SK-N-SH (cell line): ENCODE measurements around the gene SRD5A3. TPM values are rescaled to one million over a fixed set of nuclear protein-coding genes. Genes with fewer than 3 reads are reported as not detected.

ENCODE experiments used
- CTCF ChIA-PET: fragments of 300-600, 350-600 bp; formaldehyde crosslinking; extraction: SDS; loops from one replicate; lab custom pipeline; 2021; lab: Yijun Ruan, JAX
- POLR2A ChIA-PET: fragments of 350-600 bp; sonication (Branson Sonifier 250); formaldehyde crosslinking; extraction: SDS; loops from one replicate; lab custom pipeline; 2020; ENCODE audit warnings: antibody characterized with exemption, inconsistent platforms; lab: Yijun Ruan, JAX
- DNase-seq: peaks from one replicate; pipeline ENCODE4 v3.0.0; 2012
- H2AFZ ChIP-seq: fragments of 200-600 bp; sonication (generic); 2 replicates; pipeline ENCODE4 v1.8.1; 2016; ENCODE audit warnings: antibody characterized with exemption, mild to moderate bottlenecking, low read depth
- H3F3A ChIP-seq: fragments of 200-600 bp; sonication (generic); replicated peaks from 2 replicates; pipeline ENCODE3; 2016; ENCODE audit warnings: antibody characterized with exemption, mild to moderate bottlenecking; ENCODE audit not compliant: insufficient read depth
- H3K27ac ChIP-seq, 2 experiments: fragments of 200-500 bp in 1 of 2; fragments of 200-600 bp in 1 of 2; sonication (Bioruptor generic) in 1 of 2; sonication (generic), shearing (Covaris generic) in 1 of 2; 2 replicates each; pipeline versions ENCODE4 v1.5.1 to v1.6.1; 2014 to 2016; ENCODE audit warnings: low read depth in 2 of 2, inconsistent platforms in 1 of 2, low read length in 1 of 2, mild to moderate bottlenecking in 1 of 2, mixed read lengths in 1 of 2
- H3K27me3 ChIP-seq: fragments of 200-600 bp; sonication (generic), shearing (Covaris generic); 2 replicates; pipeline ENCODE4 v1.6.1; 2016; ENCODE audit warnings: mixed run types; ENCODE audit not compliant: insufficient read depth
- H3K36me3 ChIP-seq, 2 experiments: fragments of 200-500 bp in 1 of 2; fragments of 200-600 bp in 1 of 2; sonication (Bioruptor generic) in 1 of 2; sonication (generic) in 1 of 2; replicated peaks in 1 of 2; 2 replicates each; pipeline versions ENCODE3 to v1.5.1; 2014 to 2016; ENCODE audit warnings: low read length in 1 of 2, mild to moderate bottlenecking in 1 of 2; ENCODE audit not compliant: insufficient read depth in 2 of 2, control insufficient read depth in 1 of 2
- H3K4me1 ChIP-seq, 2 experiments: fragments of 200-500 bp in 1 of 2; fragments of 200-600 bp in 1 of 2; sonication (Bioruptor generic) in 1 of 2; sonication (generic), shearing (Covaris generic) in 1 of 2; 2 replicates each; pipeline versions ENCODE4 v1.5.1 to v1.6.1; 2014 to 2016; ENCODE audit warnings: low read depth in 1 of 2, low read length in 1 of 2, mixed run types in 1 of 2; ENCODE audit not compliant: insufficient read depth in 2 of 2, control insufficient read depth in 1 of 2
- H3K4me2 ChIP-seq: fragments of 200-600 bp; sonication (generic), shearing (Covaris generic); 2 replicates; pipeline ENCODE4 v1.6.1; 2017; ENCODE audit warnings: mixed run types
- H3K4me3 ChIP-seq, 2 experiments: fragments of 200-500 bp in 1 of 2; fragments of 200-600 bp in 1 of 2; sonication (Bioruptor generic) in 1 of 2; sonication (generic), shearing (Covaris generic) in 1 of 2; 2 replicates each; pipeline versions ENCODE4 v1.5.1 to v1.8.1; 2014 to 2016; ENCODE audit warnings: low read depth in 2 of 2, inconsistent platforms in 1 of 2, low read length in 1 of 2, mild to moderate bottlenecking in 1 of 2, mixed read lengths in 1 of 2, moderate library complexity in 1 of 2
- H3K79me2 ChIP-seq: fragments of 200-600 bp; sonication (generic); 2 replicates; pipeline ENCODE4 v1.8.1; 2017; ENCODE audit warnings: mild to moderate bottlenecking; ENCODE audit not compliant: insufficient read depth
- H3K9ac ChIP-seq: fragments of 200-600 bp; sonication (generic); 2 replicates; pipeline ENCODE4 v1.6.1; 2017; ENCODE audit warnings: mixed run types
- H3K9me2 ChIP-seq: fragments of 200-600 bp; sonication (generic); 2 replicates; pipeline ENCODE4 v1.6.1; 2017; ENCODE audit warnings: mixed run types
- H3K9me3 ChIP-seq: fragments of 200-600 bp; sonication (generic); 2 replicates; pipeline ENCODE4 v1.6.1; 2017; ENCODE audit warnings: mixed run types, mild to moderate bottlenecking, moderate library complexity
- H4K20me1 ChIP-seq: fragments of 200-600 bp; sonication (generic); 2 replicates; pipeline ENCODE4 v1.6.1; 2017; ENCODE audit warnings: mild to moderate bottlenecking, mixed run types; ENCODE audit not compliant: insufficient read depth
- CHD2 ChIP-seq: fragments of 150-350 bp; IDR thresholded peaks from 2 replicates; pipeline ENCODE4 v1.6.1; 2018; ENCODE audit warnings: low read length; ENCODE audit not compliant: partially characterized antibody
- EP300 ChIP-seq, 2 experiments: IDR thresholded peaks; 2 replicates each; pipeline versions ENCODE4 v1.4.0 to v1.6.1; 2012; ENCODE audit warnings: borderline replicate concordance in 1 of 2, low read depth in 1 of 2, low read length in 1 of 2
- EZH2phosphoT487 ChIP-seq: fragments of 200-600 bp; sonication (generic); IDR thresholded peaks from 2 replicates; pipeline ENCODE4 v1.6.1; 2017; ENCODE audit warnings: low read depth, mixed run types, mild to moderate bottlenecking, antibody characterized with exemption, moderate library complexity, borderline replicate concordance
- FOSL2 ChIP-seq: IDR thresholded peaks from 2 replicates; pipeline ENCODE4 v1.4.0; 2012; ENCODE audit warnings: low read depth, mild to moderate bottlenecking, moderate library complexity, borderline replicate concordance
- FOXJ3 ChIP-seq: sonication (generic); formaldehyde crosslinking; IDR thresholded peaks from 2 replicates; pipeline ENCODE4 v1.5.1; 2020; ENCODE audit warnings: mild to moderate bottlenecking, missing genetic modification reagents
- GABPA ChIP-seq: IDR thresholded peaks from 2 replicates; pipeline ENCODE4 v1.4.0; 2012; ENCODE audit warnings: low read depth, mild to moderate bottlenecking
- GATA2 ChIP-seq: sonication (generic); formaldehyde crosslinking; IDR thresholded peaks from 2 replicates; pipeline ENCODE4 v1.5.0; 2020; ENCODE audit warnings: mild to moderate bottlenecking, missing genetic modification reagents
- MEF2A ChIP-seq: IDR thresholded peaks from 2 replicates; pipeline ENCODE4 v1.4.0; 2012; ENCODE audit warnings: low read depth, borderline replicate concordance
- NFIC ChIP-seq: IDR thresholded peaks from 2 replicates; pipeline ENCODE4 v1.4.0; 2012; ENCODE audit warnings: borderline replicate concordance
- NRF1 ChIP-seq: IDR thresholded peaks from 2 replicates; pipeline ENCODE4 v1.6.1; 2012; ENCODE audit warnings: low read depth, mild to moderate bottlenecking, low read length
- POLR2AphosphoS5 ChIP-seq: IDR thresholded peaks from 2 replicates; pipeline ENCODE4 v1.6.1; 2012; ENCODE audit warnings: low read depth, low read length
- RAD21 ChIP-seq: IDR thresholded peaks from 2 replicates; pipeline ENCODE4 v1.6.1; 2012; ENCODE audit warnings: mild to moderate bottlenecking, low read length
- TCF12 ChIP-seq: IDR thresholded peaks from 2 replicates; pipeline ENCODE4 v1.4.0; 2012
- TEAD4 ChIP-seq: IDR thresholded peaks from 2 replicates; pipeline ENCODE4 v1.4.0; 2012; ENCODE audit warnings: mild to moderate bottlenecking, borderline replicate concordance; ENCODE audit not compliant: insufficient read depth
- YY1 ChIP-seq: IDR thresholded peaks from 2 replicates; pipeline ENCODE4 v1.4.0; 2012; ENCODE audit warnings: low read depth, mild to moderate bottlenecking
- WGBS: methylation state at CpG from one replicate; pipeline ENCODE4 v1.1.6; 2017; ENCODE audit warnings: low lambda C conversion rate; 5-methylcytosine and 5-hydroxymethylcytosine counted together
- polyA plus RNA-seq, 3 experiments: library from polyadenylated mRNA; depleted of rRNA; stranded (reverse); fragments of >200 nt; gene quantifications; 2 replicates each; pipeline ENCODE4 v1.2.3, GENCODE V29; 2012
- TF ChIP-seq, protein P1 (sequence below): IDR thresholded peaks from 2 replicates; pipeline ENCODE4; 2012
- TF ChIP-seq, protein P2 (sequence below): IDR thresholded peaks from 2 replicates; pipeline ENCODE4 v1.4.0; 2012; ENCODE audit warnings: low read depth

SRD5A3 gene
- polyA plus RNA-seq, 1 of the 3 experiments (the other 2 are of a cell fraction): 5.1 TPM

DNA sequence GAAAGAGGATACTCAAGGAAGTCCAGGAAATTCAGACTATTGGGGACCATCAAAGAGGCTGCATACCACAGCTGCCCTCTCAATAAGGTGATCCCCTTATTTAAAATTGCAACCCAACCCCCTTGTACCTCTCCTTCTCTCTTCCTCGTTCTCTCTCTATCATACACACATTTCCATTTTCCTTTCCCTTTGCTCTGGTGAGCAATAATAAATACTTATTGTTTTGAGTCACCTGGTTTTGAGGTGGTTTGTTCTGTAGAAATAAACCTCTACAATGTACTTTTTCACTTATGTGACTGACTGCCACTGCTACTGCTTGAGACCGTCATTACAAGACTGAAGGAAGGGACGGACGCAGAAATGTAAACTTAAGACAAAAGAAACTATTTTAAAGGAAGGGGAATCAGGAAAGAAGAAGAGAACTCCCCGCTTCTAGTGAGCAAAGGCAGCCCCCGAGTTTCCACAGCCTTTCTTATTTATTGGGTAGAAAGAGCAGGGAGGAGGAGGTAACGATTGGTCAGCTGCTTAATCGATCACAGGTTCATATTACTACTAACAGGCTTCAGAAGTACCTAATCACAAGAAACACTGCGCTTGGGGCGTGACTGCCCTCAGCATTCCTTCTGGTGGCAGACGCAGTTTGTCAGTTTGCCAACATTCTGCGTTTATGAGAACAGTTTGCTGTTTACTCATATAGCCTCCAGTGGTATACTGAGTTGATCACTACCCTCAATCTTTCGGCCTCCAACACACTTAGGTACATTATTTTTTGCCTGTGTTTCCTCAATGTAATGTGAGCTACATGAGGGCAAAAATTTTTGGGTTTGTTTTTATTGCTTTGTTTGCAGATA is 32.8 kb downstream of the SRD5A3 start:
- Histone ChIP-seq H3K9me2 (no peaks in the 10 kb centered on the region), H2AFZ (no peak overlapping the region), H3K36me3 (no peaks in the 10 kb centered on the region), H3K4me1 (no peaks in the 10 kb centered on the region), H3K9ac (no peak overlapping the region), H3K27ac (no peak overlapping the region), H3K9me3 (no peaks in the 10 kb centered on the region)
- WGBS: 70% methylated on average over 13 of the region's 13 CpGs
- CTCF ChIA-PET: interaction anchor here (1.2 kb wide), 1 partner anchor 10 kb away, joined by 3 read pairs; no protein-coding TSS in a partner anchor
- TF ChIP-seq, protein P1, sequence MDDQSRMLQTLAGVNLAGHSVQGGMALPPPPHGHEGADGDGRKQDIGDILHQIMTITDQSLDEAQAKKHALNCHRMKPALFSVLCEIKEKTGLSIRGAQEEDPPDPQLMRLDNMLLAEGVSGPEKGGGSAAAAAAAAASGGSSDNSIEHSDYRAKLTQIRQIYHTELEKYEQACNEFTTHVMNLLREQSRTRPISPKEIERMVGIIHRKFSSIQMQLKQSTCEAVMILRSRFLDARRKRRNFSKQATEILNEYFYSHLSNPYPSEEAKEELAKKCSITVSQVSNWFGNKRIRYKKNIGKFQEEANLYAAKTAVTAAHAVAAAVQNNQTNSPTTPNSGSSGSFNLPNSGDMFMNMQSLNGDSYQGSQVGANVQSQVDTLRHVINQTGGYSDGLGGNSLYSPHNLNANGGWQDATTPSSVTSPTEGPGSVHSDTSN: no peak
- TF ChIP-seq CHD2 (no peak), FOXJ3 (CRISPR knock-in tag) (no peak), NFIC (no peak), EP300 (IDR thresholded peaks at IDR 0.05; ENCODE audit: borderline replicate concordance in 1 of 2, low read depth in 1 of 2, low read length in 1 of 2) (no peak), MEF2A (no peak), YY1 (no peak), RAD21 (no peak), TEAD4 (no peak), FOSL2 (no peak), NRF1 (no peak)
- TF ChIP-seq, protein P2, sequence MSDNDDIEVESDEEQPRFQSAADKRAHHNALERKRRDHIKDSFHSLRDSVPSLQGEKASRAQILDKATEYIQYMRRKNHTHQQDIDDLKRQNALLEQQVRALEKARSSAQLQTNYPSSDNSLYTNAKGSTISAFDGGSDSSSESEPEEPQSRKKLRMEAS: no peak
- TF ChIP-seq, all 33 proteins: peak for 0
- Histone ChIP-seq H4K20me1 (no peaks in the 10 kb centered on the region), H3K79me2 (no peaks in the 10 kb centered on the region), H3K4me2 (no peak overlapping the region), H3F3A (no peaks in the 10 kb centered on the region), H3K27me3 (no peaks in the 10 kb centered on the region), H3K4me3 (no peak overlapping the region)
- DNase-seq: no peak
- POLR2A ChIA-PET: no interaction called here

DNA sequence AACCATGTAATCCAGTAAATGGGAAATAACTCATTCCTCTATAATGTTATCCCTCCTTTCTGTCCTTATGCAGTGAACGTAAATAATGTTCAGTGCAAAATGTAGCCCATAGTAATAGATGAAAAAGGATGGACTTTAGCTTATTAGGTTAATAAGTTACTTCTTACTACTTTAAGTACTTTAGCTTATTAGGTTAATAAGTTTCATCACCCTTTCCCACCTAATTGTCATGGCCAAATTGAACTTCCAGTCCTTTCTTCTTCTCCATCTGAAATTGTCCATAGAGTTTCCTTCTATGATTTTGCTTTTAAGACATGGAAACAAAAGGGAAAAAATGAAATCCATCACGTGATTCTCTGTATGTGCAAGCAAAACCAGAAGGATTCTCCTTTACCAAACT is 34.5 kb downstream of the SRD5A3 start:
- ChIA-PET CTCF (no interaction called here), POLR2A (no interaction called here)
- Histone ChIP-seq H3F3A (no peaks in the 10 kb centered on the region), H3K9me2 (no peaks in the 10 kb centered on the region), H4K20me1 (no peaks in the 10 kb centered on the region), H3K27me3 (no peaks in the 10 kb centered on the region), H3K4me1 (no peaks in the 10 kb centered on the region), H3K9ac (no peak overlapping the region), H3K27ac (no peak overlapping the region), H3K9me3 (no peaks in the 10 kb centered on the region), H3K36me3 (no peaks in the 10 kb centered on the region), H3K4me3 (no peak overlapping the region), H3K79me2 (no peaks in the 10 kb centered on the region), H3K4me2 (no peak overlapping the region)
- no peak for DNase-seq
- TF ChIP-seq GATA2 (CRISPR knock-in tag): no peak
- TF ChIP-seq GABPA: no peak
- no peak for TF ChIP-seq EZH2phosphoT487
- TF ChIP-seq POLR2AphosphoS5: no peak
- no peak for TF ChIP-seq TCF12
- TF ChIP-seq, all 33 proteins: peak for 0
- H2AFZ ChIP-seq: no peak overlapping the region
- WGBS: 69% methylated on average over 2 of the region's 2 CpGs
